NCI-H82 (cell line): ENCODE results near the gene SPOP.

Experiments used
- DNase-seq: peaks from one replicate; lab custom pipeline; 2025; lab: John Stamatoyannopoulos, UW

Gene SPOP

GRCh38 chr17:49572806-49573420 is 105.0 kb downstream of the SPOP start:
- no peak for DNase-seq

GRCh38 chr17:49572226-49572625 is 105.7 kb downstream of the SPOP start:
- DNase-seq, result no peak

GRCh38 chr17:49571764-49572163 is 106.1 kb downstream of the SPOP start:
- no peak for DNase-seq

- DNase-seq, result no peak
These were observed 106.6 kb downstream of the SPOP start for GRCh38 chr17:49571283-49571682.

- DNase-seq, result no peak
These were observed 107.2 kb downstream of the SPOP start for GRCh38 chr17:49570540-49571242.

GRCh38 chr17:49568695-49569047 is 109.2 kb downstream of the SPOP start:
- peak; percentile 42 for DNase-seq

GRCh38 chr17:49567871-49568694 is 109.8 kb downstream of the SPOP start:
- DNase-seq, result peak; percentile 90

GRCh38 chr17:49567104-49567521 is 110.8 kb downstream of the SPOP start:
- DNase-seq, result no peak

- DNase-seq, result no peak
These were observed 111.2 kb downstream of the SPOP start for GRCh38 chr17:49566668-49567071.

- DNase-seq, result peak; percentile 51
These were observed 111.9 kb downstream of the SPOP start for GRCh38 chr17:49565948-49566491.

- no peak for DNase-seq
These were observed 113.3 kb downstream of the SPOP start for GRCh38 chr17:49564638-49565037.

GRCh38 chr17:49557312-49558024 is 120.4 kb downstream of the SPOP start:
- DNase-seq, result peak; percentile 92

- DNase-seq, result peak; percentile 90
These were observed 121.5 kb downstream of the SPOP start for GRCh38 chr17:49556223-49556943.

GRCh38 chr17:49555495-49556222 is 122.2 kb downstream of the SPOP start:
- peak; percentile 66 for DNase-seq

- no peak for DNase-seq
These were observed 123.0 kb downstream of the SPOP start for GRCh38 chr17:49554694-49555494.

- DNase-seq, result no peak
These were observed 124.1 kb downstream of the SPOP start for GRCh38 chr17:49553676-49554335.

GRCh38 chr17:49552070-49552751 is 125.7 kb downstream of the SPOP start:
- no peak for DNase-seq

GRCh38 chr17:49551221-49552069 is 126.5 kb downstream of the SPOP start:
- no peak for DNase-seq
